Mesenchymal stem cell (in vitro differentiated cells and primary cell): ENCODE data around the gene DEPP1.
A peak's percentile ranks its signal among the peaks of the same experiment; 100 is the strongest.

ENCODE experiments used
- DNase-seq: peaks from one replicate; pipeline ENCODE4 v3.0.0-alpha.2; 2013
- H2AFZ ChIP-seq: one replicate; pipeline ENCODE4 v1.6.1; 2013; ENCODE audit warnings: low read depth, mild to moderate bottlenecking, control low read depth, inconsistent platforms, low read length, moderate library complexity
- H2AK5ac ChIP-seq: 2 replicates; pipeline ENCODE4 v1.6.1; 2013; ENCODE audit warnings: low read length, moderate library complexity, mild to moderate bottlenecking, inconsistent platforms; ENCODE audit not compliant: severe bottlenecking
- H2BK120ac ChIP-seq: one replicate; pipeline ENCODE4 v1.6.1; 2013; ENCODE audit warnings: low read depth, mild to moderate bottlenecking, inconsistent platforms, low read length, moderate library complexity
- H2BK12ac ChIP-seq, 2 experiments: one replicate each; pipeline ENCODE4 v1.6.1; 2013; ENCODE audit warnings: inconsistent platforms in 2 of 2, low read length in 2 of 2, mild to moderate bottlenecking in 2 of 2, moderate library complexity in 2 of 2, control low read depth in 1 of 2
- H2BK15ac ChIP-seq: one replicate; pipeline ENCODE4 v1.6.1; 2013; ENCODE audit warnings: mild to moderate bottlenecking, low read depth, inconsistent platforms; ENCODE audit not compliant: poor library complexity, severe bottlenecking
- H2BK5ac ChIP-seq: 2 replicates; pipeline ENCODE4 v1.6.1; 2013; ENCODE audit warnings: low read depth, mild to moderate bottlenecking, low read length, control low read depth, inconsistent platforms; ENCODE audit not compliant: poor library complexity, severe bottlenecking
- H3K14ac ChIP-seq, 2 experiments: one replicate each; pipeline ENCODE4 v1.6.1; 2013; ENCODE audit warnings: inconsistent platforms in 2 of 2, low read length in 2 of 2, control low read depth in 1 of 2, mild to moderate bottlenecking in 1 of 2, moderate library complexity in 1 of 2
- H3K18ac ChIP-seq, 2 experiments: one replicate each; pipeline ENCODE4 v1.6.1; 2013; ENCODE audit warnings: inconsistent platforms in 2 of 2, low read length in 2 of 2, control low read depth in 1 of 2, low read depth in 1 of 2, mild to moderate bottlenecking in 1 of 2
- H3K23ac ChIP-seq, 2 experiments: one replicate each; pipeline ENCODE4 v1.6.1; 2013; ENCODE audit warnings: inconsistent platforms in 2 of 2, low read length in 2 of 2, mild to moderate bottlenecking in 2 of 2, moderate library complexity in 2 of 2, control low read depth in 1 of 2
- H3K27ac ChIP-seq: 2 replicates; pipeline ENCODE4 v1.5.1; 2013; ENCODE audit warnings: mild to moderate bottlenecking, moderate library complexity, low read length, control low read depth, inconsistent platforms; ENCODE audit not compliant: poor library complexity, severe bottlenecking
- H3K27me3 ChIP-seq, 2 experiments: 2 replicates each; pipeline versions ENCODE4 v1.6.1 to v1.7.0; 2013; ENCODE audit warnings: low read length in 2 of 2, mild to moderate bottlenecking in 2 of 2, moderate library complexity in 2 of 2, control low read depth in 1 of 2, inconsistent platforms in 1 of 2; ENCODE audit not compliant: control insufficient read depth in 1 of 2, insufficient read depth in 1 of 2
- H3K36me3 ChIP-seq, 2 experiments: 2 replicates each; pipeline versions ENCODE4 v1.6.1 to v1.7.0; 2013; ENCODE audit warnings: low read length in 2 of 2, control low read depth in 1 of 2, inconsistent platforms in 1 of 2, low read depth in 1 of 2, mild to moderate bottlenecking in 1 of 2; ENCODE audit not compliant: insufficient read depth in 2 of 2, control insufficient read depth in 1 of 2
- H3K4ac ChIP-seq, 2 experiments: one replicate each; pipeline ENCODE4 v1.6.1; 2013; ENCODE audit warnings: inconsistent platforms in 2 of 2, low read length in 2 of 2, mild to moderate bottlenecking in 2 of 2, moderate library complexity in 2 of 2, control low read depth in 1 of 2, low read depth in 1 of 2
- H3K4me1 ChIP-seq: 2 replicates; pipeline ENCODE4 v1.6.1; 2013; ENCODE audit warnings: low read depth, low read length, control low read depth; ENCODE audit not compliant: control insufficient read depth, insufficient read depth
- H3K4me2 ChIP-seq: 2 replicates; pipeline ENCODE4 v1.6.1; 2013; ENCODE audit warnings: low read length, mild to moderate bottlenecking, inconsistent platforms; ENCODE audit not compliant: poor library complexity, severe bottlenecking
- H3K4me3 ChIP-seq, 2 experiments: 2 replicates each; pipeline versions ENCODE4 v1.5.1 to v1.7.0; 2013; ENCODE audit warnings: low read length in 2 of 2, mild to moderate bottlenecking in 2 of 2, control low read depth in 1 of 2, low read depth in 1 of 2; ENCODE audit not compliant: insufficient read depth in 1 of 2
- H3K79me1 ChIP-seq: replicated peaks from 2 replicates; pipeline ENCODE4 v1.6.1; 2013; ENCODE audit warnings: mild to moderate bottlenecking, control low read depth, low read length, inconsistent platforms; ENCODE audit not compliant: poor library complexity, severe bottlenecking
- H3K9ac ChIP-seq: 2 replicates; pipeline ENCODE4 v1.7.0; 2013; ENCODE audit warnings: mild to moderate bottlenecking, low read length, moderate library complexity
- H3K9me3 ChIP-seq: 2 replicates; pipeline ENCODE4 v1.7.0; 2013; ENCODE audit warnings: mild to moderate bottlenecking, low read length; ENCODE audit not compliant: control insufficient read depth
- H4K8ac ChIP-seq: one replicate; pipeline ENCODE4 v1.6.1; 2013; ENCODE audit warnings: inconsistent platforms, mild to moderate bottlenecking, low read length, moderate library complexity
- H4K91ac ChIP-seq: one replicate; pipeline ENCODE4 v1.6.1; 2013; ENCODE audit warnings: mild to moderate bottlenecking, low read length, inconsistent platforms
- WGBS: methylation state at CpG from one replicate; pipeline ENCODE4 v1.1.7; 2013; ENCODE audit warnings: mixed read lengths; 5-methylcytosine and 5-hydroxymethylcytosine counted together

Gene DEPP1

DNA sequence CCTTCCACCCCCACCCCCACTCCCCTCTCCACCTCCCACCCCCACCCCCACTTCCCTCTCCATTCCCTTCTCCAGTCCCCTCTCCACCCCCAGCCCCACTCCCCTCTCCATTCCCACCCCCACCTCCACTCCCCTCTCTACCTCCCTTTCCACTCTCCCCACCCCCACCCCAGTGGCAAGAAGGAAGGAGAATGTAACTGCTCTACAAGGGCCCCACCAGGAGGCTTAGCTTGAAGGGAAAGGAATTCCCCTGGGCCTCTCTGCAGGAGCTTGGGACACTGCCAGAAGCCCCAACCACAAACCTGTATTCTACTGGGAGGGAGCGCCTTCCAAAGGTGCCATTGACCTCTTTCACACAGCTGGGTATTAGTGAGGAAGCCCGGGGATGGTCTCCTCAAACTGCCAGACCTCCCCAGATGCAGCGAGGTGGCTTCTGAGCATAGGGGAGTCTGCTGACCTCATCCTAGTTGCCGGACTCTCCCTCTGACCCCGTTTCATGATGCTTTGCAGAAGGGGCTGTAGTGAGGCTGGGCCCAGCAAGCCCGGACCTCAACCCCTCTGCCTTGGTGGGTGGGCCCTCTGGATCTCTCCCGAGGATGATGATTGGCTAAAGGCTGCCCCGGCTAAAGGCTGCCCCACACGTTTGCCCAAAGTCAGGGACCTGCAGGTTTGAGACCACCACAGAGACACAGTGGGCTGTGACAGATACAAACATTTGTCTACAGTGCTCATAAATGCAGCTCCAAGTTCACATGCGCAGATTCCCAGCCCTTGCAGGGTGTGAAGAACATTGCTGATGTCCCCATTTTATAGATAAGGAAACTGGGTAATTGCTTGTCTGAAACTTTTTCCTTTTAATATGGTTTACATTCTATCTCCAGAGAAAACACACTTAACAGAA lies 2.9 kb downstream of the DEPP1 start:
- 10% methylated on average over 9 of the region's 10 CpGs for WGBS
- peak overlapping the region; percentile 91 for H3K9ac ChIP-seq
- no peak overlapping the region for H2BK5ac ChIP-seq
- H4K8ac ChIP-seq, result no peak overlapping the region
- DNase-seq, result peak; percentile 85
- H3K27me3 ChIP-seq, result no peaks in the 10 kb centered on the region
- peaks cover 33 to 42% of the 10 kb centered on the region in 2 experiments for H3K36me3 ChIP-seq
- H4K91ac ChIP-seq, result peak overlapping the region; percentile 14
- H2AFZ ChIP-seq, result no peak overlapping the region
- H2AK5ac ChIP-seq, result peak overlapping the region; percentile 1
- peak overlapping the region; percentile 33 to 34 for H2BK12ac ChIP-seq
- H3K9me3 ChIP-seq, result no peaks in the 10 kb centered on the region
- peaks cover 12% of the 10 kb centered on the region for H3K79me1 ChIP-seq
- H3K27ac ChIP-seq, result peak overlapping the region; percentile 91
- peaks cover 57% of the 10 kb centered on the region for H3K4me1 ChIP-seq
- H3K4me2 ChIP-seq, result no peak overlapping the region
- peak overlapping the region in 1 of 2 experiments; percentile 9 for H3K4ac ChIP-seq
- peak overlapping the region in 1 of 2 experiments; percentile 88 for H3K4me3 ChIP-seq
- peak overlapping the region; percentile 93 for H2BK120ac ChIP-seq
- no peak overlapping the region for H2BK15ac ChIP-seq
- no peak overlapping the region for H3K23ac ChIP-seq
- peak overlapping the region; percentile 1 to 85 for H3K18ac ChIP-seq
- no peak overlapping the region for H3K14ac ChIP-seq

DNA sequence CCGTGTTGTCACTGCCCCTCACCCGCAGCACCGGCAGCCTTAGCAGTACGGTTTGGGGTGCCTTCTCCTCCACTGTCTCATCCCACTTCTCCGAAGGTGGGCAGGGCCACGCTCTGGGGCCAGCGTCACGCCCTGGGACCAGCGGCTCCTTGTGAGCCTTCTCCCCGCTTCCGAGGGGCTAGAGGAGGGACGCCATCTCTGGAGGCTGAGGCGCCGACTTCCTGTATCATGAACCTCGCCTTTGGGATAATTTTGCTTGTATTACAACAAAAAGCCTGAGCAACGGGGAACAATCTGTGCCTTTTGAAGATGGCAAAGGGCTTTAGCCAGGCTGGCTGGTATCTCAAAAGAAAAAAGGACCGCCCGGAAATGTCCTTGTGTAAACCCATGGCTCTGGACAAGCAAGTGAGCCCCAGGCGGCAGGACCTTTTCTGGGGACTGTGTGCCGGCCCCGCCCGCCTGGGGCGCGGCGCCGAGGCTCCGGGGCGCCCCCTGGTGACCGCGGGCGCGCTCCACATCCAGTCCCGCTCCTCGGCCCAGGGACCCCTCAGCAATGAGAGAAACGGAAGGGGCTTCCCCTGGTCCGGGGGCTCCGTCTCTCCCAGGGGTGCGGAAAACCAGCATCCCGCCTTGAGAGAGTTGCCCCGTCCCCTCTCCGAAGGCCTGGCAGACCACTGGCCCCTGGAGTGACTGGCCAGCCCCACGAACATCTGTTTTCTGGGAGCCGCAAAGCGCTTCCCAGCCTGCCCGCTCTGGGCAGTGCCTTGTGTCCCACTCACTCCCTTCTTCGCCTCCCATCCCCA lies 3.8 kb downstream of the DEPP1 start:
- H2AFZ ChIP-seq, result peak overlapping the region; percentile 65
- peak overlapping the region; percentile 93 for H2BK120ac ChIP-seq
- no peaks in the 10 kb centered on the region for H3K27me3 ChIP-seq
- peak overlapping the region; percentile 99 for H2BK15ac ChIP-seq
- peak overlapping the region; percentile 96 to 98 for H3K18ac ChIP-seq
- peak overlapping the region; percentile 97 for H4K91ac ChIP-seq
- H3K4ac ChIP-seq, result peak overlapping the region; percentile 93 to 97
- no peaks in the 10 kb centered on the region for H3K9me3 ChIP-seq
- peak overlapping the region; percentile 82 to 96 for H2BK12ac ChIP-seq
- peak overlapping the region; percentile 91 for H3K27ac ChIP-seq
- WGBS, result 8% methylated on average over 43 of the region's 46 CpGs
- H3K79me1 ChIP-seq, result peaks cover 12% of the 10 kb centered on the region
- peak overlapping the region; percentile 34 to 76 for H3K4me3 ChIP-seq
- H2BK5ac ChIP-seq, result peak overlapping the region; percentile 95
- peak overlapping the region; percentile 66 for H3K4me2 ChIP-seq
- peaks cover 49% of the 10 kb centered on the region for H3K4me1 ChIP-seq
- H3K14ac ChIP-seq, result peak overlapping the region in 1 of 2 experiments; percentile 96
- peak; percentile 64 for DNase-seq
- peak overlapping the region; percentile 99 for H4K8ac ChIP-seq
- peak overlapping the region in 1 of 2 experiments; percentile 67 for H3K23ac ChIP-seq
- H2AK5ac ChIP-seq, result peak overlapping the region; percentile 95
- peaks cover 40 to 49% of the 10 kb centered on the region in 2 experiments for H3K36me3 ChIP-seq
- peak overlapping the region; percentile 89 for H3K9ac ChIP-seq

DNA sequence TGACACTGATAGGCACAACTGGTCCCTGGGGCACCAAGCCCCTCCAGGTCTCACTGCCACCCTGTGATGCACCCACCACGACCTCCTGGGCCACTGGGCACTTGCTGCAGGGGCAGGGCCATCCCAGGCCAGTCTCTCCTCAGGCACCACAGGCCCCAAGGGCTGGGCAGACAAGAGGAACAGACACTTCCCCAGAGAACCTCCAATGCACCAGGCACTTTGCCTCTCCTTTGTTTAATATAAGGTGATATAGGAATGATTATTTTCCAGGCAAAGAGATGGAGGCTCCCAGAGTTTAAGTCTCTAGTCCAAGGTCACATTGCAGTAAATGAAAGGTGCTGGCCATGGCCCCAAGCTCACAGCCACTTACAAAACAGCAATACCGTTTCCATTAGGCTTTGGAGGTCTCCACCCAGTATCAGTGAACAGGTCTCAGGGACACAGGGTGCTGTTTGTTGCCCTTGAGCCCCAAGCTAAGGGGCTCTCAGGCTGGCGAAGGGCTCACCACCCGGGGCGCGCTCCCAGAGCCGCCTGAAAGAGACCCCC lies 4.5 kb downstream of the DEPP1 start:
- DNase-seq, result no peak
- Histone ChIP-seq H3K4me2 (no peak overlapping the region), H2BK15ac (peak overlapping the region; percentile 84), H4K91ac (peak overlapping the region; percentile 97), H3K9ac (peak overlapping the region; percentile 89), H2AK5ac (peak overlapping the region; percentile 95), H3K14ac (peak overlapping the region in 1 of 2 experiments; percentile 15), H2BK12ac (peak overlapping the region; percentile 96 to 97), H3K4me3 (peak overlapping the region; percentile 10 to 76), H2BK120ac (peak overlapping the region; percentile 93), H3K4ac (peak overlapping the region; percentile 93), H3K4me1 (peaks cover 42% of the 10 kb centered on the region), H2BK5ac (no peak overlapping the region), H3K23ac (peak overlapping the region in 1 of 2 experiments; percentile 11), H3K9me3 (no peaks in the 10 kb centered on the region), H3K36me3 (peaks cover 41 to 52% of the 10 kb centered on the region in 2 experiments), H2AFZ (peak overlapping the region; percentile 65), H4K8ac (peak overlapping the region; percentile 99), H3K27me3 (no peaks in the 10 kb centered on the region), H3K79me1 (peaks cover 14% of the 10 kb centered on the region), H3K18ac (peak overlapping the region; percentile 96 to 98), H3K27ac (no peak overlapping the region)
- 55% methylated on average over 7 of the region's 7 CpGs for WGBS
